Measurements from ENCODE around the gene ABCC1. TPM values are rescaled to one million over a fixed set of nuclear protein-coding genes. Genes with fewer than 3 reads are reported as not detected.

Gene ABCC1
- total RNA-seq, 1 experiment from 2014 or later: 61.9 TPM

DNA sequence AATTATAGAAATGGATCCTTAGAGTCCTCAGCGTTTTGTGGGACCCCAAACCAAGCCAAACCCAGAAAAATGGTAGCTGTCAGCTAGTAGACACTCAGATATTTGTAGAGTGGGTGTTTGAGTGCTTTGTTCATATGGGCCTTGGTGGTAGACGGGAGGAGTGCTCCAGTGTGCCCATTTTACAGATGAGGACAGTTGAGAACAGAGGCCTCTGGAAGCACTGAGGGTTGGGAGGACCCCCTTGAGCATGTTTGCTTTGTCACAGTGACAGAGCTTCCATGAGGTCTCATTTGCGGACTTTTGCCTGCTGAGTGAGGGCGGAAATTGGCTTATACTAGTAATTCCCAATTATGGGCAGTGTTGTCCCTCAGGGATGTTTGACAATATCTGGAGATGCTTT lies 162.2 kb downstream of the ABCC1 start (continued):
- TF ChIP-seq SOX15 (CRISPR knock-in tag; IDR thresholded peaks at IDR 0.05): no peak

- H3K36me3 Mint-ChIP-seq: peaks cover 75% of the 10 kb centered on the region
- no peaks in the 10 kb centered on the region for H3K9me3 Mint-ChIP-seq
- ATAC-seq (no peak), DNase-seq (ENCODE audit: low spot score) (no peak)
- POLR2A ChIA-PET: no interaction called here
- H3K4me1 Mint-ChIP-seq: peaks cover 7% of the 10 kb centered on the region
- no peak overlapping the region for H3K27ac Mint-ChIP-seq
- TF ChIP-seq CTCF (IDR thresholded peaks at IDR 0.05): no peak
- TF ChIP-seq TCF7 (CRISPR knock-in tag; IDR thresholded peaks at IDR 0.05; ENCODE audit: low read depth): no peak
- TF ChIP-seq ELF4 (CRISPR knock-in tag; IDR thresholded peaks at IDR 0.05; ENCODE audit: low read depth): no peak
- TF ChIP-seq, protein P1, sequence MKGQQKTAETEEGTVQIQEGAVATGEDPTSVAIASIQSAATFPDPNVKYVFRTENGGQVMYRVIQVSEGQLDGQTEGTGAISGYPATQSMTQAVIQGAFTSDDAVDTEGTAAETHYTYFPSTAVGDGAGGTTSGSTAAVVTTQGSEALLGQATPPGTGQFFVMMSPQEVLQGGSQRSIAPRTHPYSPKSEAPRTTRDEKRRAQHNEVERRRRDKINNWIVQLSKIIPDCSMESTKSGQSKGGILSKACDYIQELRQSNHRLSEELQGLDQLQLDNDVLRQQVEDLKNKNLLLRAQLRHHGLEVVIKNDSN (CRISPR knock-in tag; IDR thresholded peaks at IDR 0.05): no peak
- TF ChIP-seq TEAD4 (CRISPR knock-in tag; IDR thresholded peaks at IDR 0.05): no peak
- CTCF ChIA-PET: no interaction called here
- H3K4me3 Mint-ChIP-seq: no peak overlapping the region
- H3K27me3 Mint-ChIP-seq (ENCODE audit: low read depth): no peaks in the 10 kb centered on the region
Observed at GRCh38 chr16:16112450-16113053, 163.1 kb downstream of the ABCC1 start.

DNA sequence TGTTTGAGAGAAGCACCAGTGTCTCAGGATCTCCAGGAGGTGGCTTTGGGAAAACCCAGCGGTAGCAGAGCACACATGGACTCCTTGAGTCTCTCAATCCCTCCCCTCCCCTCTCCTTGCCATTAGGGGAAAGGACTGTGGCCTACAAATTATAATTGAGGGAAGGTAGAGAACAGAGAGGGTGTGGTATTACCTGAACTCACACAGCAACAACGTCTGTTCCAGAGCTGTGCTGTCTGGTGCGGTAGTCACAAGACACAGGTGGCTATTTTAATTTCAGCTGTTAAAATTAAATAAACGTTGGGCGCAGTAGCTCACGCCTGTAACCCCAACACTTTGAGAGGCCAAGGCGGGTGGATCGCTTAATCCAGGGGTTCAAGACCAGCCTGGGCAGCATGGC lies 163.7 kb downstream of the ABCC1 start:
- ChIA-PET CTCF (no interaction called here), POLR2A (no interaction called here)
- Mint-ChIP-seq H3K4me3 (no peak overlapping the region), H3K27ac (no peak overlapping the region), H3K4me1 (peaks cover 7% of the 10 kb centered on the region), H3K9me3 (no peaks in the 10 kb centered on the region), H3K27me3 (ENCODE audit: low read depth) (no peaks in the 10 kb centered on the region), H3K36me3 (peaks cover 76% of the 10 kb centered on the region)
- TF ChIP-seq ZNF232 (CRISPR knock-in tag; IDR thresholded peaks at IDR 0.05): no peak
- TF ChIP-seq, protein P2, sequence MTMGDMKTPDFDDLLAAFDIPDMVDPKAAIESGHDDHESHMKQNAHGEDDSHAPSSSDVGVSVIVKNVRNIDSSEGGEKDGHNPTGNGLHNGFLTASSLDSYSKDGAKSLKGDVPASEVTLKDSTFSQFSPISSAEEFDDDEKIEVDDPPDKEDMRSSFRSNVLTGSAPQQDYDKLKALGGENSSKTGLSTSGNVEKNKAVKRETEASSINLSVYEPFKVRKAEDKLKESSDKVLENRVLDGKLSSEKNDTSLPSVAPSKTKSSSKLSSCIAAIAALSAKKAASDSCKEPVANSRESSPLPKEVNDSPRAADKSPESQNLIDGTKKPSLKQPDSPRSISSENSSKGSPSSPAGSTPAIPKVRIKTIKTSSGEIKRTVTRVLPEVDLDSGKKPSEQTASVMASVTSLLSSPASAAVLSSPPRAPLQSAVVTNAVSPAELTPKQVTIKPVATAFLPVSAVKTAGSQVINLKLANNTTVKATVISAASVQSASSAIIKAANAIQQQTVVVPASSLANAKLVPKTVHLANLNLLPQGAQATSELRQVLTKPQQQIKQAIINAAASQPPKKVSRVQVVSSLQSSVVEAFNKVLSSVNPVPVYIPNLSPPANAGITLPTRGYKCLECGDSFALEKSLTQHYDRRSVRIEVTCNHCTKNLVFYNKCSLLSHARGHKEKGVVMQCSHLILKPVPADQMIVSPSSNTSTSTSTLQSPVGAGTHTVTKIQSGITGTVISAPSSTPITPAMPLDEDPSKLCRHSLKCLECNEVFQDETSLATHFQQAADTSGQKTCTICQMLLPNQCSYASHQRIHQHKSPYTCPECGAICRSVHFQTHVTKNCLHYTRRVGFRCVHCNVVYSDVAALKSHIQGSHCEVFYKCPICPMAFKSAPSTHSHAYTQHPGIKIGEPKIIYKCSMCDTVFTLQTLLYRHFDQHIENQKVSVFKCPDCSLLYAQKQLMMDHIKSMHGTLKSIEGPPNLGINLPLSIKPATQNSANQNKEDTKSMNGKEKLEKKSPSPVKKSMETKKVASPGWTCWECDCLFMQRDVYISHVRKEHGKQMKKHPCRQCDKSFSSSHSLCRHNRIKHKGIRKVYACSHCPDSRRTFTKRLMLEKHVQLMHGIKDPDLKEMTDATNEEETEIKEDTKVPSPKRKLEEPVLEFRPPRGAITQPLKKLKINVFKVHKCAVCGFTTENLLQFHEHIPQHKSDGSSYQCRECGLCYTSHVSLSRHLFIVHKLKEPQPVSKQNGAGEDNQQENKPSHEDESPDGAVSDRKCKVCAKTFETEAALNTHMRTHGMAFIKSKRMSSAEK (CRISPR knock-in tag; IDR thresholded peaks at IDR 0.05; ENCODE audit: borderline replicate concordance): no peak
- TF ChIP-seq GABPB1 (CRISPR knock-in tag; IDR thresholded peaks at IDR 0.05): no peak
- TF ChIP-seq TEAD1 (CRISPR knock-in tag; IDR thresholded peaks at IDR 0.05): no peak
- DNase-seq (ENCODE audit: low spot score): no peak
- no peak for ATAC-seq

GRCh38 chr16:16116841-16117240 lies 167.4 kb downstream of the ABCC1 start:
- Mint-ChIP-seq H3K4me3 (no peak overlapping the region), H3K27me3 (ENCODE audit: low read depth) (no peaks in the 10 kb centered on the region), H3K27ac (no peak overlapping the region), H3K36me3 (peaks cover 73% of the 10 kb centered on the region), H3K9me3 (no peaks in the 10 kb centered on the region), H3K4me1 (no peaks in the 10 kb centered on the region)
- DNase-seq (ENCODE audit: low spot score) (no peak), ATAC-seq (no peak)
- CTCF ChIA-PET: interaction anchor here (0.7 kb wide), 1 partner anchor 394 kb away, joined by 3 read pairs; no protein-coding TSS in a partner anchor
- POLR2A ChIA-PET: no interaction called here
- TF ChIP-seq, protein P3, sequence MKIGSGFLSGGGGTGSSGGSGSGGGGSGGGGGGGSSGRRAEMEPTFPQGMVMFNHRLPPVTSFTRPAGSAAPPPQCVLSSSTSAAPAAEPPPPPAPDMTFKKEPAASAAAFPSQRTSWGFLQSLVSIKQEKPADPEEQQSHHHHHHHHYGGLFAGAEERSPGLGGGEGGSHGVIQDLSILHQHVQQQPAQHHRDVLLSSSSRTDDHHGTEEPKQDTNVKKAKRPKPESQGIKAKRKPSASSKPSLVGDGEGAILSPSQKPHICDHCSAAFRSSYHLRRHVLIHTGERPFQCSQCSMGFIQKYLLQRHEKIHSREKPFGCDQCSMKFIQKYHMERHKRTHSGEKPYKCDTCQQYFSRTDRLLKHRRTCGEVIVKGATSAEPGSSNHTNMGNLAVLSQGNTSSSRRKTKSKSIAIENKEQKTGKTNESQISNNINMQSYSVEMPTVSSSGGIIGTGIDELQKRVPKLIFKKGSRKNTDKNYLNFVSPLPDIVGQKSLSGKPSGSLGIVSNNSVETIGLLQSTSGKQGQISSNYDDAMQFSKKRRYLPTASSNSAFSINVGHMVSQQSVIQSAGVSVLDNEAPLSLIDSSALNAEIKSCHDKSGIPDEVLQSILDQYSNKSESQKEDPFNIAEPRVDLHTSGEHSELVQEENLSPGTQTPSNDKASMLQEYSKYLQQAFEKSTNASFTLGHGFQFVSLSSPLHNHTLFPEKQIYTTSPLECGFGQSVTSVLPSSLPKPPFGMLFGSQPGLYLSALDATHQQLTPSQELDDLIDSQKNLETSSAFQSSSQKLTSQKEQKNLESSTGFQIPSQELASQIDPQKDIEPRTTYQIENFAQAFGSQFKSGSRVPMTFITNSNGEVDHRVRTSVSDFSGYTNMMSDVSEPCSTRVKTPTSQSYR (CRISPR knock-in tag; IDR thresholded peaks at IDR 0.05): no peak
- TF ChIP-seq, protein P4, sequence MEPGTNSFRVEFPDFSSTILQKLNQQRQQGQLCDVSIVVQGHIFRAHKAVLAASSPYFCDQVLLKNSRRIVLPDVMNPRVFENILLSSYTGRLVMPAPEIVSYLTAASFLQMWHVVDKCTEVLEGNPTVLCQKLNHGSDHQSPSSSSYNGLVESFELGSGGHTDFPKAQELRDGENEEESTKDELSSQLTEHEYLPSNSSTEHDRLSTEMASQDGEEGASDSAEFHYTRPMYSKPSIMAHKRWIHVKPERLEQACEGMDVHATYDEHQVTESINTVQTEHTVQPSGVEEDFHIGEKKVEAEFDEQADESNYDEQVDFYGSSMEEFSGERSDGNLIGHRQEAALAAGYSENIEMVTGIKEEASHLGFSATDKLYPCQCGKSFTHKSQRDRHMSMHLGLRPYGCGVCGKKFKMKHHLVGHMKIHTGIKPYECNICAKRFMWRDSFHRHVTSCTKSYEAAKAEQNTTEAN (CRISPR knock-in tag; IDR thresholded peaks at IDR 0.05): no peak
- TF ChIP-seq E2F1 (CRISPR knock-in tag; IDR thresholded peaks at IDR 0.05) (no peak), PRRX2 (CRISPR knock-in tag; IDR thresholded peaks at IDR 0.05) (no peak), KAT7 (CRISPR knock-in tag; IDR thresholded peaks at IDR 0.05; ENCODE audit: borderline replicate concordance) (no peak), ZMAT4 (CRISPR knock-in tag; IDR thresholded peaks at IDR 0.05) (no peak), TEAD1 (CRISPR knock-in tag; IDR thresholded peaks at IDR 0.05) (no peak)

Measured in WTC11 (cell line).